Lower leg skin (tissue), 3 donors: Measurements from ENCODE around the gene STARD3.

Source experiments
- POLR2A ChIP-seq, 2 donors: fragments of 450-650 bp; IDR thresholded peaks; one replicate each; pipeline ENCODE4 v1.6.1; 2016 to 2017; ENCODE audit warnings: antibody characterized with exemption in 2 of 2, mild to moderate bottlenecking in 1 of 2, moderate library complexity in 1 of 2
- TF ChIP-seq, protein P1 (sequence below), 3 donors: fragments of 450-650 bp; IDR thresholded peaks; one replicate each; pipeline ENCODE4 v1.5.1; 2016; ENCODE audit warnings: antibody characterized with exemption in 3 of 3, mild to moderate bottlenecking in 3 of 3, moderate library complexity in 2 of 3

DNA sequence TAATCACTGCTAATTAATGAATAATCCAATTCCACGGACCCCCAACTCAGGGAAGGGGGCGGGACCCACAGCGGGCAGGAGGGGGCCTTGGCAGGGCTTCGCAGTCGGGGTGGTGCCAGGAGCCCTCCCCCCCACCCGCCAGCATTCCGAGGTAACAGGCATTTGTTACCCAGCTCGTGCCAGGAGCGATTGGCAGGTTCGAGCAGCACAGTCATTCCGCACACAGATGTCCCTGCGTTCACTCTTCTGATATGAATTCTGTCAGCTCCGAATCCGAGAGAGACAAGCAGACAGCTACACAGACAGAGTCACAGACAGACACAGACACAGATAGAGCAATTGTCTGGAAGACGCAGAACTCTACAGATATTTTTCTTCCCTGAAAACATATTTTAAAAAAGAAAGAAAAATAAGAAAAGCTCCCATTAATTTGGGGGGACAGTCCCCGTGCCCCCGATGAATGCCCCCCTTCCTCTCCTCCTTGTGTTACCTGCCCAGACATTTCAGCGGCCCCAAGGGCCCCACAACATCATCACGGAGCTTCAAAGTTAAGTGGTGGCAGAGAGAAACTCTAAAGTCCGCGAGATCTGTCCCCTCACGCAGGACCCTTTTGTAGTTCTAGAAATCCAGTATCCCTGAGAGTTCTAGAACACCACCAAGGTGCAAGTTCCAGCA, 39.4 kb upstream of the STARD3 start:
- TF ChIP-seq, protein P1, sequence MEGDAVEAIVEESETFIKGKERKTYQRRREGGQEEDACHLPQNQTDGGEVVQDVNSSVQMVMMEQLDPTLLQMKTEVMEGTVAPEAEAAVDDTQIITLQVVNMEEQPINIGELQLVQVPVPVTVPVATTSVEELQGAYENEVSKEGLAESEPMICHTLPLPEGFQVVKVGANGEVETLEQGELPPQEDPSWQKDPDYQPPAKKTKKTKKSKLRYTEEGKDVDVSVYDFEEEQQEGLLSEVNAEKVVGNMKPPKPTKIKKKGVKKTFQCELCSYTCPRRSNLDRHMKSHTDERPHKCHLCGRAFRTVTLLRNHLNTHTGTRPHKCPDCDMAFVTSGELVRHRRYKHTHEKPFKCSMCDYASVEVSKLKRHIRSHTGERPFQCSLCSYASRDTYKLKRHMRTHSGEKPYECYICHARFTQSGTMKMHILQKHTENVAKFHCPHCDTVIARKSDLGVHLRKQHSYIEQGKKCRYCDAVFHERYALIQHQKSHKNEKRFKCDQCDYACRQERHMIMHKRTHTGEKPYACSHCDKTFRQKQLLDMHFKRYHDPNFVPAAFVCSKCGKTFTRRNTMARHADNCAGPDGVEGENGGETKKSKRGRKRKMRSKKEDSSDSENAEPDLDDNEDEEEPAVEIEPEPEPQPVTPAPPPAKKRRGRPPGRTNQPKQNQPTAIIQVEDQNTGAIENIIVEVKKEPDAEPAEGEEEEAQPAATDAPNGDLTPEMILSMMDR (IDR thresholded peaks at IDR 0.05), result no peak
- TF ChIP-seq POLR2A (IDR thresholded peaks at IDR 0.05), result no peak
